Pons (tissue), 1 donor: ENCODE data around the gene DNAJA1.
A peak's percentile ranks its signal among the peaks of the same experiment; 100 is the strongest.

Experiments used
- DNase-seq: peaks from one replicate; pipeline ENCODE4 v3.0.0-alpha.2; 2016; ENCODE audit warnings: low spot score

DNAJA1 gene

GRCh38 chr9:33029231-33029786 lies 4.2 kb downstream of the DNAJA1 start:
- no peak for DNase-seq

- DNase-seq, result no peak
These were observed 5.2 kb downstream of the DNAJA1 start for GRCh38 chr9:33030285-33030684.

- DNase-seq, result no peak
These were observed 7.2 kb downstream of the DNAJA1 start for GRCh38 chr9:33032292-33032691.

GRCh38 chr9:33032865-33033264 lies 7.8 kb downstream of the DNAJA1 start:
- no peak for DNase-seq

- DNase-seq, result no peak
These were observed 15.8 kb downstream of the DNAJA1 start for GRCh38 chr9:33040792-33041431.

- DNase-seq, result no peak
These were observed 16.5 kb downstream of the DNAJA1 start for GRCh38 chr9:33041432-33042188.

- DNase-seq, result no peak
These were observed 17.4 kb downstream of the DNAJA1 start for GRCh38 chr9:33042473-33042872.

- no peak for DNase-seq
These were observed 18.6 kb downstream of the DNAJA1 start for GRCh38 chr9:33043671-33044070.

GRCh38 chr9:33044162-33044673 lies 19.1 kb downstream of the DNAJA1 start:
- peak; percentile 78 for DNase-seq

- peak; percentile 28 for DNase-seq
These were observed 19.7 kb downstream of the DNAJA1 start for GRCh38 chr9:33044677-33045282.

- no peak for DNase-seq
These were observed 21.0 kb downstream of the DNAJA1 start for GRCh38 chr9:33046061-33046460.

GRCh38 chr9:33048054-33048465 lies 23.0 kb downstream of the DNAJA1 start:
- DNase-seq, result peak; percentile 46

- no peak for DNase-seq
These were observed 24.7 kb downstream of the DNAJA1 start for GRCh38 chr9:33049680-33050361.

GRCh38 chr9:33051144-33051543 lies 26.1 kb downstream of the DNAJA1 start:
- no peak for DNase-seq

GRCh38 chr9:33065157-33066076 lies 40.3 kb downstream of the DNAJA1 start:
- DNase-seq, result peak; percentile 80

GRCh38 chr9:33068991-33069390 lies 43.9 kb downstream of the DNAJA1 start:
- no peak for DNase-seq

GRCh38 chr9:33076046-33077004 lies 51.3 kb downstream of the DNAJA1 start, which contains the start of gene SMU1:
Gene SMU1, minus strand, starts transcription at chr9:33076674. Its CDS starts 66 bp downstream, at chr9:33076608.
- peak; percentile 96 for DNase-seq

GRCh38 chr9:33080534-33080933 lies 55.5 kb downstream of the DNAJA1 start:
- DNase-seq, result no peak

- DNase-seq, result peak; percentile 94
These were observed 56.2 kb downstream of the DNAJA1 start for GRCh38 chr9:33081128-33081851.
